GM18867 (cell line): ENCODE data around the gene HERC4.
"Not testable (repeated sequence)": the region's sequence is repeated elsewhere in the genome, so short reads cannot be mapped to it uniquely, and the experiment has no call there.

Experiments
- ATAC-seq: cut with Tn5 transposase; IDR thresholded peaks from one replicate; pipeline ENCODE4 v1.9.1; 2021; ENCODE audit warnings: mild to moderate bottlenecking, moderate library complexity; ENCODE audit not compliant: unreplicated experiment

HERC4 gene

GRCh38 chr10:67971311-67971710, 103.8 kb downstream of the HERC4 start:
- no peak for ATAC-seq

- ATAC-seq = no peak
Observed at GRCh38 chr10:67969875-67970274, 105.2 kb downstream of the HERC4 start.

GRCh38 chr10:67966035-67966434, 109.0 kb downstream of the HERC4 start:
- ATAC-seq = not testable (repeated sequence)

- ATAC-seq = no peak
Observed at GRCh38 chr10:67965456-67965855, 109.6 kb downstream of the HERC4 start.

GRCh38 chr10:67959839-67960476, 115.1 kb downstream of the HERC4 start:
- no peak for ATAC-seq

GRCh38 chr10:67955614-67956013, 119.5 kb downstream of the HERC4 start:
- no peak for ATAC-seq

GRCh38 chr10:67943917-67944316, 131.2 kb downstream of the HERC4 start:
- no peak for ATAC-seq

- ATAC-seq = no peak
Observed at GRCh38 chr10:67936416-67936815, 138.7 kb downstream of the HERC4 start.

- ATAC-seq = no peak
Observed at GRCh38 chr10:67935223-67935622, 139.9 kb downstream of the HERC4 start.

GRCh38 chr10:67934336-67934735, 140.7 kb downstream of the HERC4 start:
- ATAC-seq = no peak

GRCh38 chr10:67933199-67933598, 141.9 kb downstream of the HERC4 start:
- no peak for ATAC-seq

- no peak for ATAC-seq
Observed at GRCh38 chr10:67926951-67927350, 148.1 kb downstream of the HERC4 start.

GRCh38 chr10:67925449-67926005, 149.6 kb downstream of the HERC4 start:
- ATAC-seq = no peak

GRCh38 chr10:67924136-67924535, 150.9 kb downstream of the HERC4 start:
- no peak for ATAC-seq

GRCh38 chr10:67923551-67923950, 151.5 kb downstream of the HERC4 start:
- no peak for ATAC-seq

GRCh38 chr10:67921065-67921464, 154.0 kb downstream of the HERC4 start:
- ATAC-seq = no peak

- ATAC-seq = no peak
Observed at GRCh38 chr10:67917679-67918078, 157.4 kb downstream of the HERC4 start.

- no peak for ATAC-seq
Observed at GRCh38 chr10:67917169-67917568, 157.9 kb downstream of the HERC4 start.

- no peak for ATAC-seq
Observed at GRCh38 chr10:67914777-67915340, 160.2 kb downstream of the HERC4 start.

GRCh38 chr10:67912331-67912946, 162.6 kb downstream of the HERC4 start:
- no peak for ATAC-seq

GRCh38 chr10:67903581-67903980, 171.5 kb downstream of the HERC4 start:
- no peak for ATAC-seq

- ATAC-seq = no peak
Observed at GRCh38 chr10:67893637-67894036, 181.4 kb downstream of the HERC4 start.
